ENCODE data around the gene TASP1. TPM values are rescaled to one million over a fixed set of nuclear protein-coding genes. Genes with fewer than 3 reads are reported as not detected.
A peak's percentile ranks its signal among the peaks of the same experiment; 100 is the strongest.

TASP1 gene
- total RNA-seq, 1 donor from 2014 or later = 22.8 TPM

DNA sequence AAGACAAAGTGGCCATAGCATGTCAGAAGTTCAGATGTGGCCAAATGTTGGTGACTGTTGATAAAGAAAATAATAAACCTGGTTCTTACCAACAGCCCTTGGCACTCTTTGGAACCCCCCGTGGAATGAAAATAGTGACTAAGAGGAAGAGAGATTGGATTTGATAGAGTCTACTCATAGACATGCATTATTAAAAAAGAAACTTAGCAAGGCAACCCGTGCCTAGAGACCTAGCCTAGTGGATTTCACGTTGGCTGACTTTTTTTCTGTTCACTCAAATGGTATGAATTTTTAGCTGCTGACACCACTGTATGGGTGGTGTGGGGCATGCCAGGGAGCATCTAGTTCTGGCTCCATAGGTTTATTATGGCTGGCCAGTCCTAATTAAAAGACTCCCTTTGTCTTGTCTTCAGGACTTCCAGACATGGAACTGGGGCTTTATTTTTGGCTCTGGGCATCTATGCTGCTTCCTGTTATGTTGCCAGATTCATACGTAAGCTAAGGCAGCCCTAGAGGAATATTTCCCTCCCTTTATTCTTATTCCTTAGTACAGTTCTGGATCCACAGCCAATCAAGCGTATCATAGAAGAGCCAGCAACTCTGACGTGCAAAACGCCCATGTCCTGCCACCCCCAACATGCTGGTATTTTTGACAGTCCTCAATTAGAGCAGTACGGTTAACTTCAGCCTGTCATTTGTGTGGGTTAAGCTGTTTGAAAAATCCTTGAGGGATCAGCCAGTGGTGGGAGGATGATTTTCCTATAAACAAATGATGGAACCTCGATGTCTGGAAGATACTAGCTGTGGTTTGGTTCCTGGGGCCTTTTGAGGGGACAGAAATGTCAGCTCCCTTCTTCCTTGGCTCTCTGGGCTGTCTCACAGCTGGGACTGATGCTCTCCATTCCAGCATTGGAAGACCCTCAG is 290.2 kb downstream of the TASP1 start:
- H3K4me3 Mint-ChIP-seq = no peak overlapping the region
- no peak overlapping the region for H3K27ac Mint-ChIP-seq
- no peak for DNase-seq (ENCODE audit: low spot score in 2 of 2, unreplicated experiment in 2 of 2)
- H3K36me3 Mint-ChIP-seq = no peaks in the 10 kb centered on the region
- H3K9me3 Mint-ChIP-seq = no peaks in the 10 kb centered on the region
- TF ChIP-seq, protein P1, sequence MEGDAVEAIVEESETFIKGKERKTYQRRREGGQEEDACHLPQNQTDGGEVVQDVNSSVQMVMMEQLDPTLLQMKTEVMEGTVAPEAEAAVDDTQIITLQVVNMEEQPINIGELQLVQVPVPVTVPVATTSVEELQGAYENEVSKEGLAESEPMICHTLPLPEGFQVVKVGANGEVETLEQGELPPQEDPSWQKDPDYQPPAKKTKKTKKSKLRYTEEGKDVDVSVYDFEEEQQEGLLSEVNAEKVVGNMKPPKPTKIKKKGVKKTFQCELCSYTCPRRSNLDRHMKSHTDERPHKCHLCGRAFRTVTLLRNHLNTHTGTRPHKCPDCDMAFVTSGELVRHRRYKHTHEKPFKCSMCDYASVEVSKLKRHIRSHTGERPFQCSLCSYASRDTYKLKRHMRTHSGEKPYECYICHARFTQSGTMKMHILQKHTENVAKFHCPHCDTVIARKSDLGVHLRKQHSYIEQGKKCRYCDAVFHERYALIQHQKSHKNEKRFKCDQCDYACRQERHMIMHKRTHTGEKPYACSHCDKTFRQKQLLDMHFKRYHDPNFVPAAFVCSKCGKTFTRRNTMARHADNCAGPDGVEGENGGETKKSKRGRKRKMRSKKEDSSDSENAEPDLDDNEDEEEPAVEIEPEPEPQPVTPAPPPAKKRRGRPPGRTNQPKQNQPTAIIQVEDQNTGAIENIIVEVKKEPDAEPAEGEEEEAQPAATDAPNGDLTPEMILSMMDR (IDR thresholded peaks at IDR 0.05; ENCODE audit: unreplicated experiment) = no peak
- peaks cover 7% of the 10 kb centered on the region for H3K4me1 Mint-ChIP-seq
- no peaks in the 10 kb centered on the region for H3K27me3 Mint-ChIP-seq (ENCODE audit: low read depth)

DNA sequence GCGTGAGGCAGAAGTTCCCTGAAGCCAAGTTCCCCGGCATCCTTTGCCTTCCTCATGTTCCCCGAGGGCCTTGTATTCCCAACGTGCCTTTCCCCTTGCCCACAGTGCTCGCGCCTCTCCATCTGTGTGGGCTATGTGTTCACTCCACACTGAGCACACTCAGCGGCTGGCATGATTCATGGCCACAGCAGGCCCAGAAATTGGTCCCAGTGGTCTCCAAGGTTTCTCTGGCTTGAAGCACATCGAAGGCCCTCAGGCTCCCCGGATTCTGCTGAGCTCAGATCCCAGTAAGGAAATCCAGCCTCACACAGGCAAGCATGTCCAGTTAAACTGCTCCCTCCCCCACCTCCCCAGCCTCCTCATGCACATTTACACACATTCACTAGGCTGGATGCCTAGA is 294.1 kb downstream of the TASP1 start:
- Mint-ChIP-seq H3K27ac (no peak overlapping the region), H3K4me1 (peaks cover 11% of the 10 kb centered on the region), H3K27me3 (ENCODE audit: low read depth) (no peaks in the 10 kb centered on the region), H3K36me3 (no peaks in the 10 kb centered on the region), H3K4me3 (no peak overlapping the region), H3K9me3 (no peaks in the 10 kb centered on the region)
- no peak for DNase-seq (ENCODE audit: low spot score in 2 of 2, unreplicated experiment in 2 of 2)
- TF ChIP-seq, protein P1 (IDR thresholded peaks at IDR 0.05; ENCODE audit: unreplicated experiment) = no peak

DNA sequence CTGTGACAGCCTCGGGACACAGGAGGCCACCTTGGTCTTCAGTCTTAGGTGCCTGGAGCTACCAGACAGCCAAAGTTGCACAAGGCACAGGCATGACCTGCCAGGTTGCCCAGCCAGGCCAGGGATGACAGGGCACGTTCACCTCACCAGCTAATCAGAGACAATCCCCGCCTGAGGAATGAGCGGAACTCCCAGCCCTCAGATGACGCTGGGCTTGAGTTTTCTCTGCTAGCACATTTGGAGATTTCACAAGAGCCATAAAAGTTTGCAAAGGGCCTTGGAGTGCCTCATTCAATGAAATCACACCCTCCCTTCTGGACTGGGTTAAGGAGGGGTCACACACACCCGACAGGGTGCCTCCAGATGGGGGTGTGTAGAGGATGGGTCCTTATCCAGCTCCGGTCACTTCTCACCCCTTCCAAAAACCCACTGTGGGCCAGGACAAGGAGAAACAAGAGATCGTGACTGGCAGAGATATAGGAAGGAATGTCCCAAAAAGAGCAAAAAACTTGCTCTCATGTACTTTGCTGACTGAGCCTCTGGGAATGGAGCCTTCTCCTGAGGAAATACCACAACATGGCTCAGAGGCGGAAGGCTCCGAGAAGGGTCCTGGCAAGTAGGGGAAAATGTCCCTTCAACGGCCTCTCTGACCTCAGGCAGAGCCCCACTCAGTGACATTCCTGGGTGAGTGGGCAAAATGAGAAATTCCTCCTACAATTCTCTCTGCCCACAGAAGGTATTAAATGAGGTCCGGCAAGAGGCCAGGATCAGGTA is 296.1 kb downstream of the TASP1 start:
- Mint-ChIP-seq H3K9me3 (no peaks in the 10 kb centered on the region), H3K27ac (peak overlapping the region; percentile 24), H3K36me3 (no peaks in the 10 kb centered on the region), H3K4me1 (peaks cover 21% of the 10 kb centered on the region), H3K4me3 (no peak overlapping the region), H3K27me3 (ENCODE audit: low read depth) (no peaks in the 10 kb centered on the region)
- DNase-seq (ENCODE audit: low spot score in 2 of 2, unreplicated experiment in 2 of 2) = no peak
- TF ChIP-seq, protein P1 (IDR thresholded peaks at IDR 0.05; ENCODE audit: unreplicated experiment) = no peak

DNA sequence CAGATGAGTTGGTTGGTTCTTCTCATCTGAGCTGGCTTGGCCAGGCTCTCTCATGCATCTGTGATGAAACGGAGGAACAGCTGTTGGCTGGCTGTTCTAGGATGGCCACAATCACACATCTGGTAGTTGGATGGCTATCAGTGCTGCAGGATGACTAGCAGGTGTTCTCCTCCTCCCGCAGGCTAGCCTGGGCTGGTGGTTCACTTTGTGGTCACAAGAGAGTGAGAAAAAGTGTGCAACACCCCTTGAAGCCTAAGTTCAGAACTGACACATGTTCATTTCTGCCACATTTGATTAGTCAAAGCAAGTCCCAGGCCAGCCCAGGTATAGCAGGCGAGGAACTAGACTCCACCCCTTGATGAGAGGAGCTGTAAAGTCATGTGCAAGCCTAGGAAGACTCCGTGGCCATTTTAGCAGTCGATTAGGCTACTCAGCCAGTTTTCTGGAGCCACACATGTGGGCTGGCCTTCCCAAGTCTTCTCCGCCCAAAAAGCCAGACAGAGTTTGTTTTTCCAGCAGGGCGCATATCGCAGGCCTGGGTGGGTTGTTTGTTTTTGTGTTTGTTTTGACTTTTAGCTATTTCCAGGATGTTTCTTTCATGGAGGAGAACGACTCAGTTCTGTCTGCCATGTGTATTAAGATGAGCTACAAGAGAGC is 296.9 kb downstream of the TASP1 start:
- H3K4me1 Mint-ChIP-seq = peaks cover 21% of the 10 kb centered on the region
- H3K4me3 Mint-ChIP-seq = no peak overlapping the region
- TF ChIP-seq, protein P1 (IDR thresholded peaks at IDR 0.05; ENCODE audit: unreplicated experiment) = no peak
- no peaks in the 10 kb centered on the region for H3K27me3 Mint-ChIP-seq (ENCODE audit: low read depth)
- no peaks in the 10 kb centered on the region for H3K9me3 Mint-ChIP-seq
- H3K27ac Mint-ChIP-seq = no peak overlapping the region
- DNase-seq (ENCODE audit: low spot score in 2 of 2, unreplicated experiment in 2 of 2) = no peak
- H3K36me3 Mint-ChIP-seq = no peaks in the 10 kb centered on the region

DNA sequence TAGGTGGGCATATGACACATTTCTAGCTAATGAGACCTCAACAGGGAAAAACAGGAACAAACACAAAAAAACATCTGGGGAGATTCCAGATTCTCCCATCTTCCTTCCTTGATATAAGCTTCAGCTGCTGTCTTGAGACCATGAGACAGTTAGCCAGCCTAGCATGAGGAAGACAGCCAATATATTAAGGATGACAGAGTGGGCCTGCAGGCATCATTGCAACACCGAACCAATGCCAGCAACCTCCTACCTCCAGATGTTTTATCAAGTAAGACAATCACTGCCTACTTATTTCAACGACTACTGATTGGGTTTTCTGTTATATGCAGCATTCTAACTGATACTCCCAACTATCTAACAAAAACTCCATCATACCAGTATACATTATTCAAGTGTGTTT is 298.6 kb downstream of the TASP1 start:
- Mint-ChIP-seq H3K36me3 (no peaks in the 10 kb centered on the region), H3K4me1 (peaks cover 21% of the 10 kb centered on the region), H3K4me3 (no peak overlapping the region), H3K27me3 (ENCODE audit: low read depth) (no peaks in the 10 kb centered on the region), H3K27ac (no peak overlapping the region), H3K9me3 (peaks cover 5% of the 10 kb centered on the region)
- no peak for DNase-seq (ENCODE audit: low spot score in 2 of 2, unreplicated experiment in 2 of 2)
- TF ChIP-seq, protein P1 (IDR thresholded peaks at IDR 0.05; ENCODE audit: unreplicated experiment) = no peak

Other genes starting within 250 kb of the TASP1 start
- 17.2 to 18.5 TPM (median 17.4 TPM) in 3 replicates for gene ESF1, start 146.0 kb upstream of the TASP1 start, total RNA-seq
- gene NDUFAF5, start 146.1 kb upstream of the TASP1 start, total RNA-seq = 38.9 to 40.7 TPM (median 40.4 TPM) in 3 replicates

All from mesothelial cell of epicardium (in vitro differentiated cells).